Sigmoid colon (tissue), 7 donors: ENCODE results near the gene IL23R. TPM values are rescaled to one million over a fixed set of nuclear protein-coding genes. Genes with fewer than 3 reads are reported as not detected.

Experiments used
- DNase-seq: peaks from one replicate; pipeline ENCODE4 v3.0.0-alpha.2; 2019
- H3K27ac ChIP-seq, 4 donors: fragments of 200-600 bp; sonication (generic); one replicate each; pipeline ENCODE4 v1.5.1; 2016 to 2019; ENCODE audit warnings: mild to moderate bottlenecking in 1 of 4
- H3K27me3 ChIP-seq, 3 donors: fragments of 200-600 bp; sonication (generic); one replicate each; pipeline ENCODE4 v1.5.1; 2019; ENCODE audit warnings: mild to moderate bottlenecking in 1 of 3
- H3K36me3 ChIP-seq, 4 donors: fragments of 200-600 bp; sonication (generic); one replicate each; pipeline ENCODE4 v1.5.1; 2016 to 2019
- H3K4me1 ChIP-seq, 4 donors: fragments of 200-600 bp; sonication (generic); one replicate each; pipeline ENCODE4 v1.5.1; 2017 to 2019
- H3K4me3 ChIP-seq, 4 donors: fragments of 200-600 bp; sonication (generic); one replicate each; pipeline ENCODE4 v1.5.1; 2017 to 2019; ENCODE audit warnings: mild to moderate bottlenecking in 2 of 4, moderate library complexity in 1 of 4
- H3K9me3 ChIP-seq, 4 donors: fragments of 200-600 bp in 3 of 4; sonication (generic) in 3 of 4; one replicate each; pipeline versions ENCODE4 v1.5.1 to v1.6.1; 2013 to 2019
- EP300 ChIP-seq, 4 donors: sonication (generic); formaldehyde crosslinking; IDR thresholded peaks; one replicate each; pipeline ENCODE4 v1.6.1; 2017; ENCODE audit warnings: antibody characterized with exemption in 4 of 4
- POLR2A ChIP-seq, 2 donors: fragments of 450-650 bp; IDR thresholded peaks; one replicate each; pipeline ENCODE4 v1.6.1; 2016; ENCODE audit warnings: antibody characterized with exemption in 2 of 2, mild to moderate bottlenecking in 2 of 2, moderate library complexity in 2 of 2
- POLR2AphosphoS5 ChIP-seq, 4 donors: sonication (generic); formaldehyde crosslinking; IDR thresholded peaks; one replicate each; pipeline ENCODE4 v1.6.1; 2017; ENCODE audit warnings: antibody characterized with exemption in 4 of 4
- WGBS, 2 donors: extraction: QIAGEN DNeasy Blood & Tissue Kit; methylation state at CpG; one replicate each; pipeline ENCODE4 v1.1.7; 2013; 5-methylcytosine and 5-hydroxymethylcytosine counted together
- intact Hi-C: fragments of 100-400 bp; cut with DNase I; formaldehyde crosslinking; loops from one replicate; pipeline ENCODE4 v1.15.1; 2023
- polyA plus RNA-seq, 3 donors: library from polyadenylated mRNA; stranded (reverse); fragments of 200-250 nt; gene quantifications; one replicate each; pipeline ENCODE4 v1.2.3, GENCODE V29; 2013
- total RNA-seq, 4 donors: library from RNA; depleted of rRNA; stranded (reverse); fragments of >200 nt; gene quantifications; one replicate each; pipeline ENCODE4 v1.1.0, GENCODE V29; 2016
- TF ChIP-seq, protein P1 (sequence below), 4 experiments: fragments of 450-650 bp in 3 of 4; fragments of 200-600 bp in 1 of 4; IDR thresholded peaks; one replicate each; pipeline ENCODE4 v1.5.1; 2016 to 2019; ENCODE audit warnings: antibody characterized with exemption in 4 of 4, mild to moderate bottlenecking in 3 of 4, moderate library complexity in 2 of 4
- donor health status: healthy with polysubstance abuse.
- donor health status: Bipolar disorder and iron deficiency.
- donor health status: healthy.

IL23R gene, protein sequence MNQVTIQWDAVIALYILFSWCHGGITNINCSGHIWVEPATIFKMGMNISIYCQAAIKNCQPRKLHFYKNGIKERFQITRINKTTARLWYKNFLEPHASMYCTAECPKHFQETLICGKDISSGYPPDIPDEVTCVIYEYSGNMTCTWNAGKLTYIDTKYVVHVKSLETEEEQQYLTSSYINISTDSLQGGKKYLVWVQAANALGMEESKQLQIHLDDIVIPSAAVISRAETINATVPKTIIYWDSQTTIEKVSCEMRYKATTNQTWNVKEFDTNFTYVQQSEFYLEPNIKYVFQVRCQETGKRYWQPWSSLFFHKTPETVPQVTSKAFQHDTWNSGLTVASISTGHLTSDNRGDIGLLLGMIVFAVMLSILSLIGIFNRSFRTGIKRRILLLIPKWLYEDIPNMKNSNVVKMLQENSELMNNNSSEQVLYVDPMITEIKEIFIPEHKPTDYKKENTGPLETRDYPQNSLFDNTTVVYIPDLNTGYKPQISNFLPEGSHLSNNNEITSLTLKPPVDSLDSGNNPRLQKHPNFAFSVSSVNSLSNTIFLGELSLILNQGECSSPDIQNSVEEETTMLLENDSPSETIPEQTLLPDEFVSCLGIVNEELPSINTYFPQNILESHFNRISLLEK
- total RNA-seq (not detected), polyA plus RNA-seq (under 1 TPM; 0.58 to 0.69 (median 0.60) TPM)

DNA sequence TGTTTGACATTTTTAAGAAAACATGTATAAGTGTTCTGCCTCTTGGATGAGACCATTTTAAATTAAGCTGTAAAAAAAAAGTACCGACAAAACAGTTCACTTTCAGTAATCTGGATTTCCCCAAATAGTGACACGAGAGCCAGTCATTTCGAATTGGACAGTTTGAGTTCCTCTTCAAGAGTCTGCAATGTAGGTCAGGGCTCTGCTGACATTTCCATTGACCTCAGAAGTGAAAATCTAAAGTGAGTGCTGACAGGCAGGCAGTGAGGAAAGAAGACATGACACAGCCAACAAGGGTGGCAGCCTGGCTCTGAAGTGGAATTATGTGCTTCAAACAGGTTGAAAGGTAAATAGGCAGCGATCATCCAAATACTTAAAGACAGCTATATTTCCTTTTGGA is at the start of gene IL23R:
Gene IL23R (plus strand): TSS at position 259 of the 400 bp plus-strand sequence. CDS start 1,667 bp downstream, outside the sequence.
- WGBS, 2 donors, result 74 to 84% methylated on average over 4 of the region's 4 CpGs
- intact Hi-C loops, result no loop called here

DNA sequence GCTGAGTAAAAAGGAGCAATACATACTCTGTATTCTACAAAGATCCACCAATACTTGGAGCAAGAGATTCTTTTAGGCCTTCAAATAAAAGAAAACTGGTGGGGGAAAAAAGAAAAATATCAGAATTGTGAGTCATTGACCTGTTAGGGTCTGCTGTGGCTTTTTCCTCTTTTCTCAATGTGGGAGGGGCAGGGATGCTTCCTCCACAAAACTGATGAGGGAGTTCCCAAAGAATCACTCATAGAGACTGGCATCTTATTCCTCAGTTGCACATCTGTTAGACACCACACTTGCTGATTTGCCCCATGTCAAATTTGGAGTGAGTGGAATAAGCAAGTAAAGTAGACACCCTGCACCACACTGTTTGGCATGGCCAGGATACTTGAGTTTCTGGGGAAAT is 48.1 kb upstream of the IL23R start:
- no peak for DNase-seq
- H3K9me3 ChIP-seq, result no peaks in the 10 kb centered on the region
- H3K27me3 ChIP-seq, result no peaks in the 10 kb centered on the region
- intact Hi-C loops, result no loop called here
- H3K4me1 ChIP-seq, result no peaks in the 10 kb centered on the region
- TF ChIP-seq POLR2A (IDR thresholded peaks at IDR 0.05) (no peak), POLR2AphosphoS5 (IDR thresholded peaks at IDR 0.05) (no peak), EP300 (IDR thresholded peaks at IDR 0.05) (no peak)
- TF ChIP-seq, protein P1, sequence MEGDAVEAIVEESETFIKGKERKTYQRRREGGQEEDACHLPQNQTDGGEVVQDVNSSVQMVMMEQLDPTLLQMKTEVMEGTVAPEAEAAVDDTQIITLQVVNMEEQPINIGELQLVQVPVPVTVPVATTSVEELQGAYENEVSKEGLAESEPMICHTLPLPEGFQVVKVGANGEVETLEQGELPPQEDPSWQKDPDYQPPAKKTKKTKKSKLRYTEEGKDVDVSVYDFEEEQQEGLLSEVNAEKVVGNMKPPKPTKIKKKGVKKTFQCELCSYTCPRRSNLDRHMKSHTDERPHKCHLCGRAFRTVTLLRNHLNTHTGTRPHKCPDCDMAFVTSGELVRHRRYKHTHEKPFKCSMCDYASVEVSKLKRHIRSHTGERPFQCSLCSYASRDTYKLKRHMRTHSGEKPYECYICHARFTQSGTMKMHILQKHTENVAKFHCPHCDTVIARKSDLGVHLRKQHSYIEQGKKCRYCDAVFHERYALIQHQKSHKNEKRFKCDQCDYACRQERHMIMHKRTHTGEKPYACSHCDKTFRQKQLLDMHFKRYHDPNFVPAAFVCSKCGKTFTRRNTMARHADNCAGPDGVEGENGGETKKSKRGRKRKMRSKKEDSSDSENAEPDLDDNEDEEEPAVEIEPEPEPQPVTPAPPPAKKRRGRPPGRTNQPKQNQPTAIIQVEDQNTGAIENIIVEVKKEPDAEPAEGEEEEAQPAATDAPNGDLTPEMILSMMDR (IDR thresholded peaks at IDR 0.05), result no peak
- no peaks in the 10 kb centered on the region for H3K36me3 ChIP-seq
- H3K27ac ChIP-seq, result no peak overlapping the region
- no peak overlapping the region for H3K4me3 ChIP-seq

More for the DNA sequence above, at the start of gene IL23R:
- H3K4me1 ChIP-seq, result no peaks in the 10 kb centered on the region
- no peaks in the 10 kb centered on the region for H3K36me3 ChIP-seq
- no peak within 1 kb of the TSS for H3K4me3 ChIP-seq
- H3K27me3 ChIP-seq, result no peaks in the 10 kb centered on the region
- TF ChIP-seq POLR2A (IDR thresholded peaks at IDR 0.05), result no peak
- TF ChIP-seq POLR2AphosphoS5 (IDR thresholded peaks at IDR 0.05), result no peak
- TF ChIP-seq, protein P1 (IDR thresholded peaks at IDR 0.05), result no peak
- TF ChIP-seq EP300 (IDR thresholded peaks at IDR 0.05), result no peak
- no peak within 1 kb of the TSS for H3K27ac ChIP-seq
- DNase-seq, result no peak
- no peaks in the 10 kb centered on the region for H3K9me3 ChIP-seq

DNA sequence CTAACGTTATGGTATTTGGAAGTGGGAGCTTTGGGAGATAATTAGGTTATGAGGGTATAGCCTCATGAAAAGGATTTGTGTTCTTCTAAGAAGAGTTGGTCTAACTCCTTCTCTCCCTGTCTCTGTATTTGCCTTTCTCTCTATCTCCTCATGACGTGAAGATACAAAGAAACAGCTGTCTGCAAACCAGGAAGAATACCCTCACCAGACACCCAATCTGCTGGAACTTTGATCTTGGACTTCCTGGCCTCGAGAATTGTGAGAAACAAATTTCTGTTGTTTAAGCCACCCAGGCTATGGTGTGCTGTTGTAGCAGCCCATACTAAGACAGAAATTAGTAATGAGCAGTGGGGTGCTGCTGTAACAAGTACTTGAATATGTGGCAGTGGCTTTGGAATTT is 47.6 kb upstream of the IL23R start:
- Histone ChIP-seq H3K9me3 (no peaks in the 10 kb centered on the region), H3K4me3 (no peak overlapping the region), H3K36me3 (no peaks in the 10 kb centered on the region), H3K27ac (no peak overlapping the region), H3K27me3 (no peaks in the 10 kb centered on the region), H3K4me1 (no peaks in the 10 kb centered on the region)
- WGBS, 2 donors, result 40 to 56% methylated on average over 3 of the region's 3 CpGs
- no peak for DNase-seq
- TF ChIP-seq EP300 (IDR thresholded peaks at IDR 0.05) (no peak), POLR2AphosphoS5 (IDR thresholded peaks at IDR 0.05) (no peak), POLR2A (IDR thresholded peaks at IDR 0.05) (no peak)
- TF ChIP-seq, protein P1 (IDR thresholded peaks at IDR 0.05), result no peak
- intact Hi-C loops, result no loop called here

DNA sequence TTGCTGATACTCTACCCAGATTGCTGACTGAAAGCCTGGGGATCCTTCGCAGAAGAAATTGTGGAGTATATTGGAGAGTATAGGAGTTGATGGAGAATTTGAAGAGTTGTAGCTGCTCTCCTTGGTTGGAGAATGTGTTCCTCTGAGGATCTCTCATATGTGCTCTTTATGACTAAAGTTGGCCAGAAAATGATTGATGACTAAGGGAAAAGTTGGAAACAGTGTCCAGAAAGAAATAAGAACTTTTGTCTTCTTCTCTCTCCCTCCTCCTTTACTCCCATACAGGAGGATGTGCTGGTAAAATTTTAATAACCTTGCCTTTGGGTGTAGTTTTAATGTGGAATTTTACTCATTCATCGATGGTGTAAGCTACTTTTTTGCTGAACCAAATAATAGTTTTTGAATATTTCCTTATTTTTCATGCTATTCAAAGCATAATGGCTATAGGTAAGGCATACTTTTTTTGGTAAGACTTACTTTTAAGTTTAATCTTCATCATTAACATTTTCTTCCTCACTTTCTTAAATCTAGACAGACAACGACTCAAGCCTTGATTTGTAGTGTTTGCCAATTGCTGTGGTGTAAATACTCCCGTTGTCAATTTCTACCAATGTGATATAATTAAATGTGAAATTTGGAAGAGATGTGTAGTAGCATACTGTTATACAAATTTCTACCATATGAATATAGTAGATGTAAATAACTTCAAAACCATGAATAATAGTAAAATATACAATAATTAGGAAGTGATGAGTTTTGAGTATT is 45.2 kb upstream of the IL23R start:
- 94 to 97% methylated on average over 4 of the region's 4 CpGs for WGBS, 2 donors
- H3K4me1 ChIP-seq, result no peaks in the 10 kb centered on the region
- no peak overlapping the region for H3K27ac ChIP-seq
- TF ChIP-seq POLR2AphosphoS5 (IDR thresholded peaks at IDR 0.05) (no peak), EP300 (IDR thresholded peaks at IDR 0.05) (no peak), POLR2A (IDR thresholded peaks at IDR 0.05) (no peak)
- TF ChIP-seq, protein P1 (IDR thresholded peaks at IDR 0.05), result no peak
- H3K27me3 ChIP-seq, result no peaks in the 10 kb centered on the region
- H3K36me3 ChIP-seq, result no peaks in the 10 kb centered on the region
- no peak overlapping the region for H3K4me3 ChIP-seq
- no peaks in the 10 kb centered on the region for H3K9me3 ChIP-seq
- intact Hi-C loops, result no loop called here
- no peak for DNase-seq
